HL-60 (cell line): Measurements from ENCODE around the gene IVL.

Source experiments
- DNase-seq, 2 experiments: peaks; one replicate each; pipeline ENCODE4 v3.0.0-alpha.2; 2010 to 2020; ENCODE audit warnings: low read depth in 1 of 2, low spot score in 1 of 2
- H3K27ac ChIP-seq: fragments of 250-450 bp; sonication (Bioruptor Pico); replicated peaks from 2 replicates; pipeline ENCODE4 v1.5.1; 2020; ENCODE audit warnings: mild to moderate bottlenecking, moderate library complexity
- H3K27me3 ChIP-seq: fragments of 250-450 bp; sonication (Bioruptor Pico); 2 replicates; pipeline ENCODE4 v1.5.1; 2021; ENCODE audit warnings: mild to moderate bottlenecking, moderate library complexity; ENCODE audit not compliant: insufficient read depth, poor library complexity, severe bottlenecking
- H3K4me3 ChIP-seq: replicated peaks from 2 replicates; pipeline ENCODE4 v1.5.1; 2011; ENCODE audit warnings: mild to moderate bottlenecking, control low read depth, low read length; ENCODE audit not compliant: insufficient read depth
- GABPA ChIP-seq: IDR thresholded peaks from 2 replicates; pipeline ENCODE4 v1.6.1; 2012; ENCODE audit warnings: low read depth
- POLR2AphosphoS5 ChIP-seq: IDR thresholded peaks from 2 replicates; pipeline ENCODE4 v1.6.1; 2012; ENCODE audit warnings: low read depth
- SPI1 ChIP-seq: IDR thresholded peaks from 2 replicates; pipeline ENCODE4 v1.6.1; 2012; ENCODE audit warnings: low read depth, mild to moderate bottlenecking, borderline replicate concordance
- TF ChIP-seq, protein P1 (sequence below): IDR thresholded peaks from 2 replicates; pipeline ENCODE4 v1.6.1; 2012; ENCODE audit warnings: low read depth; ENCODE audit not compliant: insufficient replicate concordance
- TF ChIP-seq, protein P2 (sequence below): IDR thresholded peaks from one replicate; pipeline ENCODE4 v1.5.1; 2011; ENCODE audit warnings: low read length, control low read depth, inconsistent platforms; ENCODE audit not compliant: insufficient read depth

Gene IVL

DNA sequence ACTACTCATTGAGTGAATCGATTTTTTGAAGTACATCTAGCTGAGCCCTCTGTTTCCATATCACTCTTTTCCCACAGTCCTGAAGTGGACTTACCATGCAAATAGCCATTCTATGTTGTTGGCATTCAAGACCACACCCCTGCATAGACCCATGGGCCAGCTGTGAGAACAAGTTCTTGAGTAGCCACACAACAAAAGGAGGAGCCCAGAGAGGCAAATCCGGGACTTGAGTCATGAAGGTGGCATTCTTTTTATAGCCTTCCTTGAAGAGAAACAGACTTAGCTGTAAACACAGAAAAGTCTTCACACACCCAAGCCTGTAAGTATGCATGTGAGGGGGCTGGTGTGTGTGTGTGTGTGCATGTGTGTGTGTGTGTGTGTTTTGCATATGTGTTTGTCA is 24.9 kb downstream of the IVL start:
- peaks cover 4% of the 10 kb centered on the region for H3K27me3 ChIP-seq
- no peak overlapping the region for H3K4me3 ChIP-seq
- TF ChIP-seq, protein P1, sequence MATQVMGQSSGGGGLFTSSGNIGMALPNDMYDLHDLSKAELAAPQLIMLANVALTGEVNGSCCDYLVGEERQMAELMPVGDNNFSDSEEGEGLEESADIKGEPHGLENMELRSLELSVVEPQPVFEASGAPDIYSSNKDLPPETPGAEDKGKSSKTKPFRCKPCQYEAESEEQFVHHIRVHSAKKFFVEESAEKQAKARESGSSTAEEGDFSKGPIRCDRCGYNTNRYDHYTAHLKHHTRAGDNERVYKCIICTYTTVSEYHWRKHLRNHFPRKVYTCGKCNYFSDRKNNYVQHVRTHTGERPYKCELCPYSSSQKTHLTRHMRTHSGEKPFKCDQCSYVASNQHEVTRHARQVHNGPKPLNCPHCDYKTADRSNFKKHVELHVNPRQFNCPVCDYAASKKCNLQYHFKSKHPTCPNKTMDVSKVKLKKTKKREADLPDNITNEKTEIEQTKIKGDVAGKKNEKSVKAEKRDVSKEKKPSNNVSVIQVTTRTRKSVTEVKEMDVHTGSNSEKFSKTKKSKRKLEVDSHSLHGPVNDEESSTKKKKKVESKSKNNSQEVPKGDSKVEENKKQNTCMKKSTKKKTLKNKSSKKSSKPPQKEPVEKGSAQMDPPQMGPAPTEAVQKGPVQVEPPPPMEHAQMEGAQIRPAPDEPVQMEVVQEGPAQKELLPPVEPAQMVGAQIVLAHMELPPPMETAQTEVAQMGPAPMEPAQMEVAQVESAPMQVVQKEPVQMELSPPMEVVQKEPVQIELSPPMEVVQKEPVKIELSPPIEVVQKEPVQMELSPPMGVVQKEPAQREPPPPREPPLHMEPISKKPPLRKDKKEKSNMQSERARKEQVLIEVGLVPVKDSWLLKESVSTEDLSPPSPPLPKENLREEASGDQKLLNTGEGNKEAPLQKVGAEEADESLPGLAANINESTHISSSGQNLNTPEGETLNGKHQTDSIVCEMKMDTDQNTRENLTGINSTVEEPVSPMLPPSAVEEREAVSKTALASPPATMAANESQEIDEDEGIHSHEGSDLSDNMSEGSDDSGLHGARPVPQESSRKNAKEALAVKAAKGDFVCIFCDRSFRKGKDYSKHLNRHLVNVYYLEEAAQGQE: no peak
- TF ChIP-seq POLR2AphosphoS5: no peak
- TF ChIP-seq, protein P2, sequence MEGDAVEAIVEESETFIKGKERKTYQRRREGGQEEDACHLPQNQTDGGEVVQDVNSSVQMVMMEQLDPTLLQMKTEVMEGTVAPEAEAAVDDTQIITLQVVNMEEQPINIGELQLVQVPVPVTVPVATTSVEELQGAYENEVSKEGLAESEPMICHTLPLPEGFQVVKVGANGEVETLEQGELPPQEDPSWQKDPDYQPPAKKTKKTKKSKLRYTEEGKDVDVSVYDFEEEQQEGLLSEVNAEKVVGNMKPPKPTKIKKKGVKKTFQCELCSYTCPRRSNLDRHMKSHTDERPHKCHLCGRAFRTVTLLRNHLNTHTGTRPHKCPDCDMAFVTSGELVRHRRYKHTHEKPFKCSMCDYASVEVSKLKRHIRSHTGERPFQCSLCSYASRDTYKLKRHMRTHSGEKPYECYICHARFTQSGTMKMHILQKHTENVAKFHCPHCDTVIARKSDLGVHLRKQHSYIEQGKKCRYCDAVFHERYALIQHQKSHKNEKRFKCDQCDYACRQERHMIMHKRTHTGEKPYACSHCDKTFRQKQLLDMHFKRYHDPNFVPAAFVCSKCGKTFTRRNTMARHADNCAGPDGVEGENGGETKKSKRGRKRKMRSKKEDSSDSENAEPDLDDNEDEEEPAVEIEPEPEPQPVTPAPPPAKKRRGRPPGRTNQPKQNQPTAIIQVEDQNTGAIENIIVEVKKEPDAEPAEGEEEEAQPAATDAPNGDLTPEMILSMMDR: no peak
- TF ChIP-seq GABPA: no peak
- TF ChIP-seq SPI1: no peak
- no peak for DNase-seq
- H3K27ac ChIP-seq: no peak overlapping the region

DNA sequence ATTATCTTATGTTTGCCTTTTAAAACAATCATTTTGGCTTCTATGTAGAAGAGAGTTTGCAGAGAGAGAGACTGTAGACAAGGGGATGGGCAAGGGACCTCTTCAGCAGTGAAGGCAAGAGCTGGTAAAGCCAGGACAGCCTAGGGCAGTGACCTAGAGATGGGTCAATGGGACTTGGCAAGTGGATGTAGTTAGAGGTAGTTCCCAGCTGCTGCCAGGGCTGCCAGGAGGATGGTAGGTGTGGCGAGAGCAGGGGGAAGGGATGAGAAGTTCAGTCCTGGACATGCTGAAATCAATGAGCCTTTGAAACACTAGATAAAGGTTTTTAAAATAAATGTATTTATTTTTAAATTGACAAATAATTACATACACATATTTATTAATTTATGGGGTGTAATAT is 32.3 kb downstream of the IVL start:
- no peak for DNase-seq
- no peak for TF ChIP-seq GABPA
- no peak for TF ChIP-seq SPI1
- no peak for TF ChIP-seq POLR2AphosphoS5
- TF ChIP-seq, protein P1: no peak
- TF ChIP-seq, protein P2: no peak
- H3K4me3 ChIP-seq: no peak overlapping the region
- H3K27ac ChIP-seq: no peak overlapping the region
- no peaks in the 10 kb centered on the region for H3K27me3 ChIP-seq

DNA sequence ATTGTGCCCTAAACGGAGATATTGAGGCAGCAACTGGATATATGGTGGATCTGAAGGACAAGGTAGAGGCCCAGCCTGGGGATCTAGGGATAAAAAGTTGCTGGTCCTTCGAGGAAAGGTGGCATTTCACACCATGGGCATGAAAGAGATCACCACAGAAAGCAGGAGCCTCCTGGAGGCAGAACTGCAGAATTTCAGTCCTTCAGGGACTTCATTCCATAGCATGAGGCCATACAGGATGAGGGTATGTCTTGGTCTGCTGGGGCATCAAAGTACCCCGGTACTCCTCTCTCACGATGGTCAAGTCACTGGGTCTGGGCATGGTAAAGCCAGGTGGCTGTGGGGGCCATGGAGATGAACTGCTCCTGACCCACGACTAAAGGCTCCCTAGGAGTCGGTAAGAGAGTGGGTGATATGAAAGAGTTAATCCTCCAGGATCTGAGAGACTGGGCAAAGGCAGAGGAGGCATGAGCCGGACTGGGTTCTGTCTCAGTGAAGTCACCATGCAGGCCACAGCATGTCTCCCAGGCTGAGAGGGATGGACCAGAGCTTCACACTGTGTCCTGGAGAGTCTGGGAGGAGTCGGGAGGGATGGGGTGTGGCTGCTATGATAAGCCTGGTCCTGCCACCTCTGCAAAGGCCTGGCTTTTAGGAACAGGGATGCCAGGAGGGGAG is 32.8 kb downstream of the IVL start:
- H3K27me3 ChIP-seq: no peaks in the 10 kb centered on the region
- H3K27ac ChIP-seq: no peak overlapping the region
- no peak for DNase-seq
- no peak overlapping the region for H3K4me3 ChIP-seq
- TF ChIP-seq SPI1: no peak
- TF ChIP-seq POLR2AphosphoS5: no peak
- TF ChIP-seq, protein P2: no peak

DNA sequence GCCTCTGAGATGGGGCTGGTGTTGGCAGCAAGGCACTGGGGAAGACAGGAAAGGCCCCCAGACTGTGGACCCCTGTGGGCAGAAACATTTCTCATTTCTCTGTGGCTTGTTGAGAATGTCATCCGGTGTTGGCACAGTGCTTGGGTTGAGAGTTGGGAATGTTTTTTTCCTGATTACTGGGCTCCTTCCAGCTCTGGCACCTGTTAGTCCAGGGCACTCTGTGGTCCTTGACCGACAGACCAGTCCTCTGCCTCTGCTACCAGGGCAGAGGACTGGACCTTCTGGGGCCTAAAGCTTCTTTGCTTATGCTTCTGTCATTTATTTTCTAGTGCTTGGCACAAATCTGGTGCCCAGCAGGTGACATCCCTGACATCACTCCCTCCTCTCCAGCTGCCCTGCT is 33.8 kb downstream of the IVL start:
- TF ChIP-seq POLR2AphosphoS5 (no peak), SPI1 (no peak), GABPA (no peak)
- TF ChIP-seq, protein P1: no peak
- TF ChIP-seq, protein P2: no peak

More for the DNA sequence above, 33.8 kb downstream of the IVL start:
- no peaks in the 10 kb centered on the region for H3K27me3 ChIP-seq
- H3K4me3 ChIP-seq: no peak overlapping the region
- no peak overlapping the region for H3K27ac ChIP-seq
- no peak for DNase-seq
